ENCODE measurements around the gene PTPRD.

GRCh38 chr9:8877753-8878494 lies 1734.9 kb downstream of the PTPRD start:
- TF ChIP-seq CTCF (IDR thresholded peaks at IDR 0.05) = no peak
- no peak for TF ChIP-seq EZH2 (IDR thresholded peaks at IDR 0.05)
- no peak for TF ChIP-seq EZH2phosphoT487 (IDR thresholded peaks at IDR 0.05)

Data from neural progenitor cell (in vitro differentiated cells).